Measurements from ENCODE around the gene DDX1.

DNA sequence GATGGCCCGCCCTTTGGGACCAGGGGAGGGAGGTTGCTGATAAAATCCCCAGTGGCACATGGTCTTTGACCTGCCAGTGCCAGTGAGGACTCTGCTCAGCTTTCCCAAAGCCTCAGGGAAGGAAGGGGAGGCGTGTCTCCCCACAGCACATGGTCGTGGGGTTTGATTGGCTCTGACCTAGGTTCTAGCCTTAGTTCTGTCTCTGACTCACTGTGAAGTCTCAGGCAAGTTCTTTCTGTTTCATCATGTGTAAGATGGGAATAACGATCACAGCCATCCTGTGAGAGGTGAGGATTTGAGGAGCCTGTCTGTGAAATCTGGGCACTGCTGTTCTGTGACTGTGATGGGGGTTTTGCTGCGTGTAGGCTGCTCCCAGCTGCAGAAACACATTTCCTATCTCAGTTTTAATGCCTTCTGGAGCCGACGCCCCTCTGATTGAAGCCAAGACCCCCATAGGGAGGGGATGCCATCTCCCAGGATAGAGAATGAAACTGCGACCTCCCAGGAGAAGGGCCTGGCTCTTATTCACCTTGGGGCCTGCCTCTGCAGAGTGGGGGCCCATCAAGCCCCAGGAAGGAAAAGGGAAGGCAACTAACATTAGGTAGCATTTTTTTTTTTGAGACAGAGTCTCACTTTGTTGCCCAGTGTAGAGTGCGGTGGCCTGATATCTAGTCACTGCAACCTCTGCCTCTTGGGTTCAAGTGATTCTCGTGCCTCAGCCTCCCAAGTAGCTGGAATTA, 84.0 kb downstream of the DDX1 start:
- TF ChIP-seq, protein P1, sequence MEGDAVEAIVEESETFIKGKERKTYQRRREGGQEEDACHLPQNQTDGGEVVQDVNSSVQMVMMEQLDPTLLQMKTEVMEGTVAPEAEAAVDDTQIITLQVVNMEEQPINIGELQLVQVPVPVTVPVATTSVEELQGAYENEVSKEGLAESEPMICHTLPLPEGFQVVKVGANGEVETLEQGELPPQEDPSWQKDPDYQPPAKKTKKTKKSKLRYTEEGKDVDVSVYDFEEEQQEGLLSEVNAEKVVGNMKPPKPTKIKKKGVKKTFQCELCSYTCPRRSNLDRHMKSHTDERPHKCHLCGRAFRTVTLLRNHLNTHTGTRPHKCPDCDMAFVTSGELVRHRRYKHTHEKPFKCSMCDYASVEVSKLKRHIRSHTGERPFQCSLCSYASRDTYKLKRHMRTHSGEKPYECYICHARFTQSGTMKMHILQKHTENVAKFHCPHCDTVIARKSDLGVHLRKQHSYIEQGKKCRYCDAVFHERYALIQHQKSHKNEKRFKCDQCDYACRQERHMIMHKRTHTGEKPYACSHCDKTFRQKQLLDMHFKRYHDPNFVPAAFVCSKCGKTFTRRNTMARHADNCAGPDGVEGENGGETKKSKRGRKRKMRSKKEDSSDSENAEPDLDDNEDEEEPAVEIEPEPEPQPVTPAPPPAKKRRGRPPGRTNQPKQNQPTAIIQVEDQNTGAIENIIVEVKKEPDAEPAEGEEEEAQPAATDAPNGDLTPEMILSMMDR (conservative IDR thresholded peaks at IDR 0.05; ENCODE audit: low read length) = no peak
- no peak for TF ChIP-seq EZH2phosphoT487 (IDR thresholded peaks at IDR 0.05; ENCODE audit: borderline replicate concordance, low read depth, low read length)
